ENCODE data around the gene GAD1.

Gene GAD1

DNA sequence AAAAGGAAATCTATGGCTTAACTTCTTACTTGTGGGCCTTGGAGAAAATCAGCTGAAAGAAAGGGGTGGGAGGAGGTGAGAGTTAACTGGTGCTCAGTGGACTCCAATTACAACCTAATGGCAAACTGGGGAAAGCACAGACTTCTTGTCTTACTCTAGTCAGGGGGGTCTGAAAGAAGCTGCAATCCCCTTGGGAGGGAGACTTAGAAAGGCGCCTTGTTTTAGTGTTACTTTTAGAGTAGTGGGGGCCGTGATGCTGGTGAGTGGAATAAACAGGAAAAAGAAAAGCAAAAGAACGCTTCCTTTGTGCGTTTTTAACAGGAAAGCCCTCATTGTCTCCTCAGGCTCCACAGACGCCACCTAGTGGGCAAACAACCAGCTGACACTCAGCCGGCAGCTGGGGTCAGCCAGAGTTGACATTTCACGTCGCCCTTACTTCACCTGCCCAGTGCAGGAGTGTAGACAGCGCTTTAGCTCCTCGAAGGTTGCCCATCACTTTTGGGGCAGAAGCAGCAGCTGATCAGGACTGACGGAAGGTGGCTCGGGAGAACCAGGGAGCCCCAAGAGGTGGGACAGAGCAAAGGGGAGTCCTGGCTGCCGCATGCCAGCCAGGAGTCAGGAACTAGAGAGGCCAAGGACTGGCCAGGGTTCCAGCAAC is 56.5 kb downstream of the GAD1 start:
- WGBS, 2 experiments, result 26% methylated on average over 13 of the region's 13 CpGs
- H3K4me3 ChIP-seq (ENCODE audit: insufficient read depth, low read depth, low read length), result no peak overlapping the region
- no peaks in the 10 kb centered on the region for H3K36me3 ChIP-seq (ENCODE audit: control insufficient read depth, insufficient read depth, low read length)
- no peaks in the 10 kb centered on the region for H3K9me3 ChIP-seq (ENCODE audit: control insufficient read depth, low read length)
- peak overlapping the region; percentile 82 for H3K27ac ChIP-seq (ENCODE audit: insufficient read depth, low read depth, low read length, poor library complexity, severe bottlenecking)
- H3K4me1 ChIP-seq (ENCODE audit: control insufficient read depth, insufficient read depth, low read length), result peaks cover 7% of the 10 kb centered on the region
- no peaks in the 10 kb centered on the region for H3K27me3 ChIP-seq (ENCODE audit: control insufficient read depth, insufficient read depth, low read length, poor library complexity, severe bottlenecking)

- no peak overlapping the region for H3K4me3 ChIP-seq (ENCODE audit: insufficient read depth, low read depth, low read length)
- peaks cover under 1% of the 10 kb centered on the region for H3K4me1 ChIP-seq (ENCODE audit: control insufficient read depth, insufficient read depth, low read length)
- no peak overlapping the region for H3K27ac ChIP-seq (ENCODE audit: insufficient read depth, low read depth, low read length, poor library complexity, severe bottlenecking)
- H3K9me3 ChIP-seq (ENCODE audit: control insufficient read depth, low read length), result no peaks in the 10 kb centered on the region
- H3K27me3 ChIP-seq (ENCODE audit: control insufficient read depth, insufficient read depth, low read length, poor library complexity, severe bottlenecking), result no peaks in the 10 kb centered on the region
- H3K36me3 ChIP-seq (ENCODE audit: control insufficient read depth, insufficient read depth, low read length), result no peaks in the 10 kb centered on the region
Observed at GRCh38 chr2:170878066-170878465, 61.4 kb downstream of the GAD1 start.

- Histone ChIP-seq H3K9me3 (ENCODE audit: control insufficient read depth, low read length) (no peaks in the 10 kb centered on the region), H3K27me3 (ENCODE audit: control insufficient read depth, insufficient read depth, low read length, poor library complexity, severe bottlenecking) (no peaks in the 10 kb centered on the region), H3K4me1 (ENCODE audit: control insufficient read depth, insufficient read depth, low read length) (no peaks in the 10 kb centered on the region), H3K36me3 (ENCODE audit: control insufficient read depth, insufficient read depth, low read length) (no peaks in the 10 kb centered on the region), H3K4me3 (ENCODE audit: insufficient read depth, low read depth, low read length) (no peak overlapping the region), H3K27ac (ENCODE audit: insufficient read depth, low read depth, low read length, poor library complexity, severe bottlenecking) (no peak overlapping the region)
- 88% methylated on average over 1 of the region's 1 CpG for WGBS, 2 experiments
Observed at GRCh38 chr2:170878505-170878904, 61.8 kb downstream of the GAD1 start.

- Histone ChIP-seq H3K27me3 (ENCODE audit: control insufficient read depth, insufficient read depth, low read length, poor library complexity, severe bottlenecking) (no peaks in the 10 kb centered on the region), H3K36me3 (ENCODE audit: control insufficient read depth, insufficient read depth, low read length) (no peaks in the 10 kb centered on the region), H3K9me3 (ENCODE audit: control insufficient read depth, low read length) (no peaks in the 10 kb centered on the region), H3K27ac (ENCODE audit: insufficient read depth, low read depth, low read length, poor library complexity, severe bottlenecking) (no peak overlapping the region), H3K4me3 (ENCODE audit: insufficient read depth, low read depth, low read length) (no peak overlapping the region), H3K4me1 (ENCODE audit: control insufficient read depth, insufficient read depth, low read length) (no peaks in the 10 kb centered on the region)
- WGBS, 2 experiments, result 83 to 84% methylated on average over 3 of the region's 3 CpGs
Observed at GRCh38 chr2:170881840-170882239, 65.2 kb downstream of the GAD1 start.

DNA sequence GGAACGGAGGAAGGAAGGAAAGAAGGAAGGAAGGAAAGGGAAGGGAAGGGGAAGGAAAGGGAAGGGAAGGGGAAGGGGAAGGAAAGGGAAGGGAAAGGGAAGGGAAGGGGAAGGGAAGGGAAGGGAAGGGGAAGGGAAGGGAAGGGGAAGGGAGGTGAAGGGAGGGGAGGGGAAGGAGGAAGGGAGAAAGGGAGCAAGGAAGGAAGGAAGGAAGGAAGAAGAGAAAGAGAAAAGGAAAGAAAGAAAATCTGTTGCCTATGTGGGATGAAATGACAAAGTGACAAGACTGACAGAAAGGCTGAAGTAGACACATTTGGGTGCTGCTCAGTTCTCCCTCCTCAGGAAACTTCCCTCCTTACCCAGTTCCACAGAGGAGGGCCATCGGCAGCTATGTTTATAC is 66.1 kb downstream of the GAD1 start:
- Histone ChIP-seq H3K9me3 (ENCODE audit: control insufficient read depth, low read length) (no peaks in the 10 kb centered on the region), H3K27me3 (ENCODE audit: control insufficient read depth, insufficient read depth, low read length, poor library complexity, severe bottlenecking) (no peaks in the 10 kb centered on the region), H3K27ac (ENCODE audit: insufficient read depth, low read depth, low read length, poor library complexity, severe bottlenecking) (no peak overlapping the region), H3K4me1 (ENCODE audit: control insufficient read depth, insufficient read depth, low read length) (no peaks in the 10 kb centered on the region), H3K4me3 (ENCODE audit: insufficient read depth, low read depth, low read length) (no peak overlapping the region), H3K36me3 (ENCODE audit: control insufficient read depth, insufficient read depth, low read length) (no peaks in the 10 kb centered on the region)
- WGBS, 2 experiments, result 87 to 94% methylated on average over 2 of the region's 2 CpGs

DNA sequence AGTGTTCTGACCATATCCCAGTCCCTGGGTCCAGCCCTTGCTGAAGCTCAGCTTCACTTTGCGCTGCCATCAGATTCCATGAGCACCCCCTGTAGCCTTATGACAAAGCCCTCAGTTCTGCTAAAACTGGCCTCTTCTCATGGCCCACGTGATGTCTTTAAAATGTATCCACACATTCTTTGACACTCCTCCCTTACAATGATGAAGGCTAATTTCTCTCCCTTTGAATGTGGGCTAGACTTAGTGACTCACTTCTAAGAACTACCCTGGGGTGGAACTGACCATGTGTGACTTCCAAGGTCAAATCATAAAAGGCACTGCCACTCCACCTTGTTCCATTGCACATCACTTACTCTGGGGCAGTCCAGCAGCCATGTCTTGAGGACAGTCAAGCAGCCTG is 67.0 kb downstream of the GAD1 start:
- H3K4me1 ChIP-seq (ENCODE audit: control insufficient read depth, insufficient read depth, low read length), result no peaks in the 10 kb centered on the region
- H3K4me3 ChIP-seq (ENCODE audit: insufficient read depth, low read depth, low read length), result no peak overlapping the region
- no peaks in the 10 kb centered on the region for H3K36me3 ChIP-seq (ENCODE audit: control insufficient read depth, insufficient read depth, low read length)
- no peaks in the 10 kb centered on the region for H3K27me3 ChIP-seq (ENCODE audit: control insufficient read depth, insufficient read depth, low read length, poor library complexity, severe bottlenecking)
- no peak overlapping the region for H3K27ac ChIP-seq (ENCODE audit: insufficient read depth, low read depth, low read length, poor library complexity, severe bottlenecking)
- WGBS, 2 experiments, result 88 to 91% methylated on average over 2 of the region's 2 CpGs
- H3K9me3 ChIP-seq (ENCODE audit: control insufficient read depth, low read length), result no peaks in the 10 kb centered on the region

GRCh38 chr2:170885130-170885791 is 68.6 kb downstream of the GAD1 start:
- Histone ChIP-seq H3K36me3 (ENCODE audit: control insufficient read depth, insufficient read depth, low read length) (no peaks in the 10 kb centered on the region), H3K9me3 (ENCODE audit: control insufficient read depth, low read length) (no peaks in the 10 kb centered on the region), H3K4me3 (ENCODE audit: insufficient read depth, low read depth, low read length) (no peak overlapping the region), H3K27me3 (ENCODE audit: control insufficient read depth, insufficient read depth, low read length, poor library complexity, severe bottlenecking) (no peaks in the 10 kb centered on the region), H3K4me1 (ENCODE audit: control insufficient read depth, insufficient read depth, low read length) (no peaks in the 10 kb centered on the region), H3K27ac (ENCODE audit: insufficient read depth, low read depth, low read length, poor library complexity, severe bottlenecking) (no peak overlapping the region)
- 90 to 93% methylated on average over 5 of the region's 5 CpGs for WGBS, 2 experiments

GRCh38 chr2:170886386-170886785 is 69.7 kb downstream of the GAD1 start:
- Histone ChIP-seq H3K36me3 (ENCODE audit: control insufficient read depth, insufficient read depth, low read length) (no peaks in the 10 kb centered on the region), H3K4me3 (ENCODE audit: insufficient read depth, low read depth, low read length) (no peak overlapping the region), H3K4me1 (ENCODE audit: control insufficient read depth, insufficient read depth, low read length) (no peaks in the 10 kb centered on the region), H3K27me3 (ENCODE audit: control insufficient read depth, insufficient read depth, low read length, poor library complexity, severe bottlenecking) (no peaks in the 10 kb centered on the region), H3K9me3 (ENCODE audit: control insufficient read depth, low read length) (no peaks in the 10 kb centered on the region), H3K27ac (ENCODE audit: insufficient read depth, low read depth, low read length, poor library complexity, severe bottlenecking) (no peak overlapping the region)
- 95 to 96% methylated on average over 1 of the region's 1 CpG for WGBS, 2 experiments

GRCh38 chr2:170887496-170887895 is 70.8 kb downstream of the GAD1 start:
- H3K9me3 ChIP-seq (ENCODE audit: control insufficient read depth, low read length), result no peaks in the 10 kb centered on the region
- no peak overlapping the region for H3K4me3 ChIP-seq (ENCODE audit: insufficient read depth, low read depth, low read length)
- H3K36me3 ChIP-seq (ENCODE audit: control insufficient read depth, insufficient read depth, low read length), result no peaks in the 10 kb centered on the region
- no peaks in the 10 kb centered on the region for H3K27me3 ChIP-seq (ENCODE audit: control insufficient read depth, insufficient read depth, low read length, poor library complexity, severe bottlenecking)
- H3K27ac ChIP-seq (ENCODE audit: insufficient read depth, low read depth, low read length, poor library complexity, severe bottlenecking), result no peak overlapping the region
- H3K4me1 ChIP-seq (ENCODE audit: control insufficient read depth, insufficient read depth, low read length), result no peaks in the 10 kb centered on the region

- Histone ChIP-seq H3K27me3 (ENCODE audit: control insufficient read depth, insufficient read depth, low read length, poor library complexity, severe bottlenecking) (no peaks in the 10 kb centered on the region), H3K36me3 (ENCODE audit: control insufficient read depth, insufficient read depth, low read length) (no peaks in the 10 kb centered on the region), H3K27ac (ENCODE audit: insufficient read depth, low read depth, low read length, poor library complexity, severe bottlenecking) (no peak overlapping the region), H3K4me3 (ENCODE audit: insufficient read depth, low read depth, low read length) (no peak overlapping the region), H3K4me1 (ENCODE audit: control insufficient read depth, insufficient read depth, low read length) (no peaks in the 10 kb centered on the region), H3K9me3 (ENCODE audit: control insufficient read depth, low read length) (no peaks in the 10 kb centered on the region)
- 91 to 94% methylated on average over 2 to 3 of the region's 3 CpGs for WGBS, 2 experiments
Observed at GRCh38 chr2:170887896-170888295, 71.2 kb downstream of the GAD1 start.
